Renal pelvis (tissue), 12 donors: ENCODE data around the gene BHLHE41. TPM values are rescaled to one million over a fixed set of nuclear protein-coding genes. Genes with fewer than 3 reads are reported as not detected.

Experiments
- DNase-seq: peaks from one replicate; pipeline ENCODE4 v3.0.0-alpha.2; 2013
- long read RNA-seq, 16 experiments: transcript quantifications; one replicate each; lab custom pipeline, GENCODE V29; 2026
- polyA plus RNA-seq, 3 donors: library from polyadenylated mRNA; unstranded; fragments of 120-200 nt; gene quantifications; one replicate each; pipeline ENCODE4 v1.2.1, GENCODE V29; 2013; ENCODE audit not compliant: insufficient read length in 3 of 3

Gene BHLHE41
- 1 to 10 TPM; 2.0 to 3.1 (median 2.1) TPM for polyA plus RNA-seq
- long read RNA-seq, donor 1, result 0 reads
- long read RNA-seq, donor 2, result 0 reads
- long read RNA-seq, donor 3, partial matches to known transcripts, result 0 of 1 reads
- long read RNA-seq, donor 3, other reads (novel, unspliced or antisense), result 0 of 1 reads
- long read RNA-seq, donor 4, partial matches to known transcripts, result 0 of 1 reads
- long read RNA-seq, donor 4, other reads (novel, unspliced or antisense), result 0 of 1 reads
- long read RNA-seq, donor 5, result 0 reads
- long read RNA-seq, donor 6, result 0 reads
- long read RNA-seq, donor 7, partial matches to known transcripts, result 0 of 1 reads
- long read RNA-seq, donor 7, other reads (novel, unspliced or antisense), result 0 of 1 reads
- long read RNA-seq, donor 8, partial matches to known transcripts, result 0 of 1 reads
- long read RNA-seq, donor 8, other reads (novel, unspliced or antisense), result 0 of 1 reads
- long read RNA-seq, donor 9, result 0 reads
- long read RNA-seq, donor 10, result 0 reads
- long read RNA-seq, donor 11, partial matches to known transcripts, result 0 of 2 reads
- long read RNA-seq, donor 11, other reads (novel, unspliced or antisense), result 0 of 2 reads
- long read RNA-seq, donor 12, result 0 reads
- long read RNA-seq, donor 13, result 0 reads
- long read RNA-seq, donor 14, result 0 reads
- long read RNA-seq, donor 15, partial matches to known transcripts, result 0 of 1 reads
- long read RNA-seq, donor 15, other reads (novel, unspliced or antisense), result 0 of 1 reads
- long read RNA-seq, donor 16, result 0 reads

DNA sequence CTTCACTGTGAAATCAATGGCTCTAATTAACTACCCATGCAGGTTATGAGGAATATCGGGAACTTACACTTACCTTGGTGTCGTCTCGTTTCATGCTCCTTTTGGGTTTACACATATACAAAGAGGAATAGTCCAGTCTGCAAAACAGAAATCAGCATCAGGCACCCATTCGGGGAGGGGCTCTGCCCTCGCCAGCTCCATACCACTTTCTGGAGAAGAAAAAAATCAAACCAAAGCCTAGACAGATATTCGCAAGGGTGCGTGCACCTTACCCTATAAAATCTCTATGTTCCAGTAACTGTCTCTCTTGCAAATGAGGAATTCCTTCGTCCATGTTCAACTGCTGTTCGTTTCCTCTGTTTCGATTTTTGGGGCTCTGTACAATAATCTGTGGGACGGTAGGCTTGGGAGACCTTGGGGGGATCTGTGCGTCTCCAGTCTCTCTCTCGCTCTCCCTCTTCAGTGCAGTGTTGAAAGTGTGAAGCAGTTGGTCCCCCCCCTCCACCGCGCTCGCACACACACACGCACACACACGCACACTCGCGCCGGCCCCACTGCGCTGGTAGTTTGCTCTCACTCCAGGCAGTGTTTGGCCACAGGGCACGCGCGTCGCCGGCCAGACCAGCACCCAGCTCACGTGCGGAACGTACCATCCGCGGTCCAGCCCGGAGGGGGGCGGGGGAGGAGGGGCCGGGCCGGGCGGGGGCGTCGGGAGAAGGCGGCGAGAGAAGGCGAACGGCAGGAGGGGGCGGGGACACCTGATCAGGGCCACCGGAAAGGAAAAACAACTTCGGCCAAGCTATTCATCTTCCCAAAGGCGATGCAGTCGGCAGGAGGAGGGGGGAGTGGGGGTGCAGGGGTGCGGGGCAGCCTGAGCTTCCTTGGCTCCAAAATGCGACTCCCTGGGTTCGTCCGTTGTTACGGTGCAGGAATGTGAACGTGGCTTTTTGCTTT is at the start of gene BHLHE41:
Gene BHLHE41, minus strand, starts transcription at position 592 of the 954 bp plus-strand sequence. Its CDS starts 258 bp downstream, at position 334.
- DNase-seq, result no peak

DNA sequence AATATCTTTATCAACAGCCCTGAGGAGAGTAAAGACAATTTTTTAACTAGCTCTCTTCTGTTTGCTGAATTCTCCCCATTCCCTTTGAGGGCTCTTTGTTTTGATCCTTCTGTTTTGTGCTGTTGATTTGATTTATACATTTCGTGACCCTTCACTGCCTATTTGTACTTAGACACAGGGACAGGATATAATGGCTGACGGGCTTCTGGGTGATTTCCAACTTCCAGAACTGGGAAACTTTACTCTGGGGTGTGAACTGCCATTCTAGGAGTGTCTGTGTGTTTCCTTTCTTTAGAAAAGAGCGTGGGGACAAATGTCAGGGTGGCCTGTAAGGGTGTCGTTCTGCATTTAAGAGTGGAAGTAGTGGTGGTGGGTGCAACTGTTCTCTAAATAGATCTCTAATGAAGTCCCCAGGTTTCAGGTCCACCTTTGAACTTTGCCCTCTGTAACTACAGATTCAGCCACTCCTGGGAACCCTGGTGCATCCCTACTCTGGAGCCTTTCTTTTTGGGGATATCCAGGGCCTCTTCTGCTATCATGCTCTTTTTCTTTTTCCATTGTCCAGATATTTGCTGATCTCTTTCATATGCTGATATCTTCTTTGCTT is 48.2 kb upstream of the BHLHE41 start:
- DNase-seq, result peak; percentile 20

DNA sequence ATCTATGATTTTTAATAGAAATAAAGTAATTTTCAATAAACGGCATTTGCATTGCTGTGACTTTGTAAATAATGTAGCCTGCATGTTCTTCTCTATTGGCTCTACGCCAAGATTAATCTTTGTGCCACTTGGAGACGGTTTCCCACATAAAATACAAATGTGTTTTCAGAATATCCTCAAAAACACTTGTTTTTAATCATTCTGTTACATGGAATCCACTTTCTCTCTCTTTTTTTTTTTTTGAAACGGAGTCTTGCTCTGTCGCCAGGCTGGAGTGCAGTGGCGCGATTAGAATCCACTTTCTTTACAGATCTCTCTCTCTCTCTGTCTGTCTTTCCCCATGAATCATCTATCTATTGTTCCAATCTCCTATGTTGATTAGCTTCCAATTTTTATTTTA is 47.7 kb upstream of the BHLHE41 start:
- DNase-seq, result no peak

DNA sequence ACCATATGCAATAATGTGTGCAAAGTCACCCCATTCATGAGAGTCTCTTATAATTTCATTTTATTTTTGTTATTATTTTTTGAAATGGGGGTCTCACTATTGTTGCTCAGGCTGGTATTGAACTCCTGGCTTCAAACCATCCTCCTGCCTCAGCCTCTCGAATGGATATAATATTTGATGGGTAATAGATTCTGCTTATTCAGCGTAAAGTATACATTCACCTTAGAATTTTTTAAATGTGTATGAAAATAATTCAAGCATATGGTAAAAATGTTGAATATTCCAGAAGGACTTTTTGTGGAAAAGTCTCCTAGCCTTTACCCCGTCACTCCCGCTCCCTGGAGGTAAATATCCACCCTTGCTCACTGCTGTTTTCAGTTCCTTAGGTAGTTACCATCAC is 47.2 kb upstream of the BHLHE41 start:
- no peak for DNase-seq

DNA sequence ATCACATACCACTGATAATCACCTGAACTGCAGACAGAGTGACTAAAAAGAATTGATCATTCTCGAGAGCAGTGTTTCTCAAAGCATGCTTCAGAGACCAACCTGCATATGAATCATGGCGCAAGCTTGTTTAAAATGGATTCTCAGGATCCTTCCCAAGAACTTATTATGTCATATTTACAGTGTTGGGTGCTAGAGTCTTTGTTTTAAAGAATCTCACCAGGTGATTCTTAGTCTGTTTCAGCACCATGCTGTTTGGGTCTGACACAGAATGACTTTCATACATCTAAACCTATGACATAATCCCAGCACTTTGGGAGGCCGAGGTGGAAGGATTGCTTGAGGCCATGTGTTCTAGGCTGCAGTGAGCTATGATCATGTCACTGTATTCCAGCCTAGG is 39.3 kb upstream of the BHLHE41 start:
- no peak for DNase-seq

DNA sequence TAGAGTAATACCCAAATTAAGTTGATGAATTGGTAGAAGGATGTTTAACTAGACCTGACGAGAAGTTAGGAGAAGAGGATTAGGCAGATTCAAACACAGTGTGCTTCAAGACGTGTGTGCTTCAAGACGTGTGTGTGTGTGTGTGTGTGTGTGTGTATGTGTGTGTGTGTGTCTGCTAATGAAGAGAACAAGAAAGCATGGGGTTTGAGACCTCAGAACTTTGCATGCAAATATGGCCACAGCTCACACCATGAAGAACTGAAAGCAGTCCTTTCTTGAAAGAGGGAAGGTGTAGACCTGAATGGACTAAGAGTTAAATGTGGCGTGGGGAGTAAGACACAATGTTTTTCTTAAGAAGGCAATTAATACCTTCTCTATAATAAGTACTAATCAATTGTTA is 38.1 kb upstream of the BHLHE41 start:
- no peak for DNase-seq

DNA sequence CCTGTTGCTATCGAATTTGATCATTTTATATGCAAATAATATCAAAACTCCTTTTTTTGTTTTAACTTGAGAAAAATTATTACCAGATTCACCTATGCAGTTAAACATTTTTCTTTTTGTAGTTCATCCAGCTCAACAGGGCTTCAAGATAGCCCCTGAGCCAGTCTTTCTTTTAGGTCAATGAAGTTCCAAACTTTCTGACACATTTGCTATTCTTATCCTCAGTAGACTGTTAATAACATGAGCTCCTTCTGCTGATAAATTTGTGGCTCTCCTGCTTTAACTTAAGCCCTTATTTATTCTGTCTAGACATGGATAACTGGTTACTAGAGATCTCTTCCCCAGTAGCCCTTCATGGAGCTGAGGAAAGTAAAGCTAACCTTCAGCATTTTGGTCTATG is 37.3 kb upstream of the BHLHE41 start:
- no peak for DNase-seq

DNA sequence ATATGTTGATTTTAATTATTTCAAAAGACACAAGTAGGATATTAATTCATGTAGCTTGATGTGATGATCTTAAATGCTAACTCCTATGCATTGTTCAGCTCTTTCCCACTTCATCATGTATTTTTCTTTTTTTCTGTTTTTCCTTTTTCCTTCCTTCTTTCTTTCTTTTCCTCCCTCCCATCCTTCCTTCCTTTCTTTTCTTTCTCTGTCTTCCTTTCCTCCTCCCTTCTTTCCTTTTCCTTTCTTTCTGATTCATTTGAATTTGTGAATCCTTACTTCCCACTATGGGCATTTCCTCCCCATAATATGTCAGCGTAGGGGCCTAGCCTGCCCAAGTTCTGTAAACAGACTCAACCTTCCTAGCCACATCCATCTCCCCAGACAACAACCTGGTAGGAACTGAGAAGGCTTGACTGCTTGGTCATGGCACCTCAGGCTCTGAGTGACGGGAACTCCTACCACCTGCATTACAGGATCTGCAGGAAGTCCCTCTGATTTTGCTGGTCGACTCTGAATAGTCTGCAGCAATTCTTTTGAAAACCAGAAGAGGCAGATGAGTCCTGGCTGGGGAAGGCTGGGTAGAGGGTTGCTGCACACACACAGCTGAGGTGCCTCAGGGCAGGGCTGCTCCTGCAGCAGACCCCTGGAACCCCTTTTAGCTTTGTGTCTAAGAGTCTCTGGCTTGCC is 33.4 kb upstream of the BHLHE41 start:
- DNase-seq, result no peak

DNA sequence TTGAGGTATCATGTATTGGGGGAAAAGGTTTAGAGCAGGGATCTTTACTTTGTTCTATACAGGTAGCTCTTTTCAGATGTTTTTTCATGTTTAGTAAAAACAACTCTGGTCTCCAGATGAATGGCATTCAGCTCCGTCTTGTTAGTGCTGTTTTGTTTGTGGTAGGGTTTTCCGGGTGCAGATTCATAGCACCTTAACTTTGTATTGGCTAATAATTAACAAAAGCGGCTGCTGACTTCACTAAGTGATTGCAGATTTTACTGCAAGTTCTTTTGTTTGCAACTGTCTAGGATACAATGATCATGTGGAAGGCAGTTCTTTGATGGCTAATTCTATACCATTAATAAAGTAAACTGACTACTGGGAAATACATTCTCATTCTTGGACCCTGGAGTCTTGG is 32.2 kb upstream of the BHLHE41 start:
- no peak for DNase-seq

DNA sequence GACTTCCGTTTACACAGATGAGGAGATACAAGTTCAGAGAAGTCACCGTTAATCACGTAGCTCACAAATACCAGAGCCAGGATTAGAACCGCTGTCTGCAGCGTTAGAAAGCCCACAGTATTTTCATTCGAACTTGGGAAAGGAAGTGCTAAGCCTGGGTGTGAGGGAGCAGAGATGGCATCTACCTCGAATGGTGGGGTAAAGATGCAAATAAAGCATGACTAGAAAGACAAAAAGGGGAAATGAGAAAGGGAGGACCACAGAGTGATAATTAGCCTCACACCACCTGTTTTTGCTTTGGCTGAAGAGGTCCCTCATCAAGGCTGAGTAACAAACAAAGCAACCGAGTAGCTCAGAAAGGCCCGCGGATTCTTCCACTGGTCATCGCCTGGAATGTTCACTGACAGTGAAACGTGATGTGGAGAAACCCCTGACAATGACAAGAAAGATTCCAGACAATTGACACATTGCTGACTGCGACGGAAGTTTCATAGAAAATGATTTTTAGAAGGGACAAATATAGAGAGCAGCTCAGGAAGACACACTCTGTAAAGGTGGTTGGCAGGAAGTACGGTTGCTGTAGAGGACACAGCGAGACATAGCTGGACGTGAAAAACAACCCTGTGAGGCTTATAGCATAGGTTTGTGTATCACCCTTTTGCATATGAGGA is 31.5 kb upstream of the BHLHE41 start:
- no peak for DNase-seq

DNA sequence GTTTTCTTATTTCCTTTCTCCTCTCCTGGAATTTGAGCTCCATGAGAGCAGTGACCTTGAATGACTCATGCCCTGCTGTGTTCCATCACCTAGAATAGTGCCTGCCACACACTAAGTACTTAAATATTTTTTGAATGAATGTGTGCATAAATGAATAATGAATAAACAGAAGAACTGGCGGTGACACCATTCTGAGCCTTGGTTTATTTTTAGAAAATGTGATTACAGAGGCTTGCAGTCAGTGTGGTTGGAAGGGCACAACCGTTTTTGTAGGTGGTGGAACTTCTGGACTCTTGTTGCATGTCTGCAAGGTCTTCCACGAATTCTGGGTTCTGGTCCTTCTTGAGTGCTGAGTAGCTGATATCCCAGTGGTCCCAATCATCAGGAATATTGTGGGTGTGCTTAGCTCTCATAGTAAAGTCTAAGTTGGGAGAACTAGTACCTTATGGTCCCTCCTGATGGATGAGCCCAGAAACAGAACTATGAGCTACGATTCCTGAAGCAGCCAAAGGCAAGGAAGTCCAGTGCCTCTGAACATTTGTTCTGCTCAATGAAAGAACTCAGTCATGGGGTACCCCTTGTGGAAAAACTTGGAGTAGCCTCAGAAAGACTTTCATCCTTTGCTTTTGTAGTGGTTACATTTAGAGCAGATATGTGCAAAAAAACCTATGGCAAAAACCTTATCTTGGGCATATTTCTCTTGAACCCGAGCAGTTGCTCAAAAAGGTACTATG is 28.8 kb upstream of the BHLHE41 start:
- DNase-seq, result no peak

DNA sequence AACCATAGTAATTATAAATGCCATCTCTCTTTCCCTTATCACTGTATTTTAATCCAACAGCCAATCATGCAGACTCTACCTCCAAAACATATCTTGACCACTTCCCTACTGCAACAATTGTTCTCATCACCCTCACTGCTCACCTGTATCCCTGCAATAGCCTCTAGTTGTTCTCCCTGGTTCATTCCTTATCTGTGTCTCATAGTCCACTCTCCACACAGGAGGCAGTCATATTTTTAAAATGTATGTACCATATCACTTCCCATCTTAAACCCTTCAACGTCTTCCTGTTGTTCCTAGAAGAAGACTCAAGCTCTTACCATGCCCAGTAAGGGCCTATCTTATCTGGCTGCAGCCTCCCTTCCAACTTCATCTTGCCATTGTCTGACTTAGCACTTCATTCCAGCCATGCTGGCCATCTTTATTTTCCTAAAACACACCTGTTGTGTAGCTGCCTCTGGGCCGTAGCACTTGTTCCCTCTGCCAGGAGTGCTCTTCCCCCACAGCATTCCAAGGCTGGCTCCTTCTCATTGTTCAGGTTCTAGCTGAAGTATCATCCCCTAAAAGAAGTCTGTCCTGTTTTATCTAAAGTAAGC is 27.8 kb upstream of the BHLHE41 start:
- DNase-seq, result no peak

DNA sequence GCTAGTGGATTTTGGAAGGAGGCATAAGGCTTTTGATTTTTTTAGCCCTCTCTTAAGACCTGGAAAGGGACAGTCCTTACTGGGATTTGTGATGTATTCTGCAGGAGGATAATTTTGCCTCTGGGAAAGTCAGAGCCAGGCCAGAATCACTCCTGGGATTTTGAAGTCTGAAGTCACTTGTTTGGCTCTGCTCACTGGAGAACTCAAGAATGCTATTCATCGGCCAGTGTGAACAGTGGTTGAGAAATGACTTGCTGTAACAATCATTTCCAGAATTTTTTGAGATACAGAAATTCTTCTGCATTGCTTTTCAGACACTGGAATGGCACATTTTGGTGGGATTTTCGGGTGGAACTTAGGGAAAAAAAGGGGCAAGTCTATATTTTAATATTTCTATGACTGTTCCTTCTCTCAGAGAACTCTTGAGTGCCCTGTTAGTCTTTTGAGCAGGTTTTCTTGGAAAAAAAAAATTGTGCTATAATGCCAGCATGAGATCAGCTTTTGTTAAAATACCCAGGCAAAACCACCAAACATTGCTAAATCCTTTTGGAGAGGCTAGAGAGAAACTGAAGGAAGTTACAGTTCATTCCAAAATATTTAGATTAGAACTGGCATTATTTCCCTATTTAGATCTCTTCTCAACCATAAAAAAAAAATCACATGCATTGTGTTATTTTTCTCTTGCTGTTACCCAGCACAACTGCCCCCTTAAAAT is 26.1 kb upstream of the BHLHE41 start:
- no peak for DNase-seq

DNA sequence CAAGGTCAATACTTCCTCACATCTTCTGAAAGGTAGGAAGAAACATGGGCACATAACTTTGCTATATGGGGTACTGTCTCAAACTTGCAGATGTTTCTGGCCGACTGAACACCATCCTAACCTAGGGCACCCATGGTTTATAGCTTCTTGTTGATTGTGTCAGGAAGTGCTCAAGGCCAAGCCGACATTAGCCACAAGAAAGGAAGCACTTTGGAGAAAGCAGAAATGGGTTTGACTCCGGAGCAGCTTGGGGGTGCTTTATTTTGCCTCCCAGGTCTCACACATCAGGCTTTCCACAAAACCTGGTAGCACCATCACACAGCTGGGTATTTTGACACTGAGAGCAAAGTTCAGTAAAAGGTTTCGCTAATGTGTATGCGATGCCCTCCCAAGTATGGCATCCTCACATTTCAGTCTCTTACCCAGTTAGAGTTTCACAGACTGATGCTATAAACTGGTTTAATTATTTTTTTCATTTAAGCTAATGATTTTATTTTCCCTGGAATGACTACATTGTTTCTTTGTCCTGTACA is 25.2 kb upstream of the BHLHE41 start:
- DNase-seq, result no peak

DNA sequence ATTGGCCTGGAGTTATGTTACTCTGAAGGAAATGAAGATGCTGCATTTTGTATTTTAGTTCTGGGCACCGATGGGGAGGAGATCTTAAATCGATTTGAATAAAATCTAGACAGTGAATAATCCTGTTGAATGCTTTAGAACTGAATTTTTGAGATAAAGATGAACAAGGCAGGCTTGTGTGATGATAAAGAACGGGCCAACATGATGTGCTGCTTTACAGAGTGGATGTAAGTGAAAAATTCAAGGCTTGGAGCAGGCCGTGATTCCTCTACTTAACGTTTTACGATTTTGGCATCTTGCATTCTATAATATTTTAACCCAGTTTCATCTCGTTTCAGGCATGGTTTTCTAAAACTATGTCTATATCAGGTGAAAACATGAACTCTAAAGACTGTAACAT is 23.5 kb upstream of the BHLHE41 start:
- DNase-seq, result no peak

DNA sequence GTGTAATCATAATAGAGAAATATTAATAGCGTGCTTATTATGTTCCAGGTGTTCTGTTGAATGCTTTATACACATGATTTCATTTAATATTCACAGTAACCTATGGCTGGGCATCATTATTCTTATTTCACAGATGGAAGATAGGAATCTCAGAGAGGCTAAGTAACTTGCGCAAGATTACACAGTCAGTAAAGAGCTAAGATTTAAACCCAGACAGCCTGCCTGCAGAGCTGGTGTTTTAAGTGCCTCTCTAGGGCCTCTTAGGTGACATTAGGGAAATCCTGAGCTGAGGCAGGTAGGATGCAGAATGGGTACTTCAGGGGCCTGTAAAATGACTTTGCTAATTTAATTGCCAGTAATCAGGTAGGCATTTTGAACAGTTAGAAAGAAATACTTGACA is 18.5 kb upstream of the BHLHE41 start:
- DNase-seq, result no peak

DNA sequence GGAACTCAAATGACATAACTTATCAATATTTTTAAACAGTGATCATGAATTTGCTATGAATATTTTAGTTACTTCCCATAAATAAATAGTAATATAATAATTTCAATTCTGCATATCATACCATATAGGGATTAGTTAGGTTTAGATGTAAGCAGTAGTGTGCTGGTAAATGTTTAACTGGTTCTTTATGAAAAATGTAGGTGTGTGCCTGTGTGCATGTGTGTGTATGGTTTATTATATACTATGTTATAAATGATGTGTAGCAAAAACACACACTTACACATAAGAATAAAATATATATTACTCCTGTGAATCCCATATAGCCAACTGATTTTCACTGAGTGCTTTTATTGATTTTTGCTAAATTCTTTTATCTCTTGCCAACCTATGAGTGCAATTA is 14.0 kb upstream of the BHLHE41 start:
- DNase-seq, result no peak

DNA sequence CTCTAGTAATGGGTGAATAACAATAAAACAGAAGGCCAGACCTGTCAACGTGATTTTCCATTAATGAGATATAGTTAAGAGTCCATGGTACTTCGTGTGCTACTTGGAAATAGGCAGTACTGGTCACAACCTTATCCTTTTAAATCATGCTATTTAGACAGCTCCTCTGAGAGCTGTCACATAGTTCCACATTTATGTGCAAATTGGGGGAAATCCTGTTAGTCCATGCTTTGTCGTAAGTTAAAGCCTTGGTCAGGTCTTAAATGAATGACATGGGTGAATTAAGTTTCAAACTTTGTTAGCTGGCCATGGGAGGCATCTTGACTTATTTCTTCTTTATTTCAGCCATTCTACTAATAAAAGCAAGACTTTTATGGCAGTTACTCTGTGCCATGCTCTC is 11.9 kb upstream of the BHLHE41 start:
- no peak for DNase-seq
